Left ventricle myocardium inferior (tissue), 1 donor: ENCODE data around the gene CPT1B. TPM values are rescaled to one million over a fixed set of nuclear protein-coding genes. Genes with fewer than 3 reads are reported as not detected.
A peak's percentile ranks its signal among the peaks of the same experiment; 100 is the strongest.

Experiments
- DNase-seq: peaks from one replicate; pipeline ENCODE4 v3.0.0-alpha.2; 2020
- H3K27ac ChIP-seq: fragments of 200-600 bp; replicated peaks from 2 replicates; pipeline ENCODE4 v1.8.0; 2021
- H3K27me3 ChIP-seq: fragments of 200-600 bp; 2 replicates; pipeline ENCODE4 v1.8.0; 2021; ENCODE audit warnings: low read depth
- H3K36me3 ChIP-seq: fragments of 200-600 bp; 2 replicates; pipeline ENCODE4 v1.8.0; 2021
- H3K4me1 ChIP-seq: fragments of 200-600 bp; 2 replicates; pipeline ENCODE4 v1.8.0; 2021
- H3K4me3 ChIP-seq: fragments of 200-600 bp; 2 replicates; pipeline ENCODE4 v1.8.0; 2021; ENCODE audit warnings: mild to moderate bottlenecking, moderate library complexity
- H3K9me3 ChIP-seq: fragments of 200-600 bp; replicated peaks from 2 replicates; pipeline ENCODE4 v1.8.0; 2021
- CTCF ChIP-seq: fragments of 200-600 bp; IDR thresholded peaks from 2 replicates; pipeline ENCODE4 v1.8.0; 2021; ENCODE audit warnings: antibody characterized with exemption, mild to moderate bottlenecking, borderline replicate concordance
- intact Hi-C: fragments of 100-400 bp; cut with micrococcal nuclease; formaldehyde crosslinking; loops from one replicate; pipeline ENCODE4 v1.11.0; 2022
- total RNA-seq: library from RNA; stranded (reverse); fragmentation: NEBNext Ultra II Directional; extraction: Animal tissue kit (Norgen Biotek cat#: 25700); gene quantifications from one replicate; pipeline ENCODE4 v1.2.1, GENCODE V29; 2021
- donor health status: DM: no; HTN: yes; CAD: no; lungs with severe emphysema.

Gene CPT1B
- total RNA-seq, 1 donor from 2014 or later = 394 TPM

GRCh38 chr22:50613291-50613981, 35.2 kb upstream of the CPT1B start:
- Histone ChIP-seq H3K4me3 (peak overlapping the region; percentile 14), H3K4me1 (peaks cover 8% of the 10 kb centered on the region), H3K36me3 (no peaks in the 10 kb centered on the region), H3K27me3 (peaks cover 42% of the 10 kb centered on the region), H3K27ac (peak overlapping the region; percentile 69), H3K9me3 (no peaks in the 10 kb centered on the region)
- peak; percentile 12 for TF ChIP-seq CTCF
- intact Hi-C loops = no loop called here
- peak; percentile 59 for DNase-seq

GRCh38 chr22:50612528-50613221, 34.4 kb upstream of the CPT1B start:
- intact Hi-C loops = no loop called here
- DNase-seq = no peak

GRCh38 chr22:50612168-50612527, 33.9 kb upstream of the CPT1B start:
- H3K27ac ChIP-seq = no peak overlapping the region
- no peaks in the 10 kb centered on the region for H3K36me3 ChIP-seq
- H3K4me1 ChIP-seq = peaks cover 8% of the 10 kb centered on the region
- intact Hi-C loops = no loop called here
- TF ChIP-seq CTCF = no peak
- peaks cover 52% of the 10 kb centered on the region for H3K27me3 ChIP-seq
- DNase-seq = no peak
- H3K4me3 ChIP-seq = no peak overlapping the region
- H3K9me3 ChIP-seq = no peaks in the 10 kb centered on the region

More at GRCh38 chr22:50612528-50613221, 34.4 kb upstream of the CPT1B start:
- no peaks in the 10 kb centered on the region for H3K36me3 ChIP-seq
- no peak overlapping the region for H3K4me3 ChIP-seq
- peaks cover 8% of the 10 kb centered on the region for H3K4me1 ChIP-seq
- no peak for TF ChIP-seq CTCF
- no peaks in the 10 kb centered on the region for H3K9me3 ChIP-seq
- peak overlapping the region; percentile 69 for H3K27ac ChIP-seq
- H3K27me3 ChIP-seq = peaks cover 47% of the 10 kb centered on the region

- TF ChIP-seq CTCF = no peak
- intact Hi-C loops = no loop called here
- no peak overlapping the region for H3K27ac ChIP-seq
- H3K4me1 ChIP-seq = peaks cover 8% of the 10 kb centered on the region
- H3K9me3 ChIP-seq = no peaks in the 10 kb centered on the region
- no peaks in the 10 kb centered on the region for H3K36me3 ChIP-seq
- H3K27me3 ChIP-seq = peaks cover 59% of the 10 kb centered on the region
- DNase-seq = no peak
- H3K4me3 ChIP-seq = no peak overlapping the region
Observed at GRCh38 chr22:50611341-50612060, 33.3 kb upstream of the CPT1B start.

GRCh38 chr22:50610581-50610980, 32.4 kb upstream of the CPT1B start:
- H3K9me3 ChIP-seq = no peaks in the 10 kb centered on the region
- TF ChIP-seq CTCF = no peak
- no peaks in the 10 kb centered on the region for H3K36me3 ChIP-seq
- no peak overlapping the region for H3K27ac ChIP-seq
- no peak overlapping the region for H3K4me3 ChIP-seq
- peaks cover 68% of the 10 kb centered on the region for H3K27me3 ChIP-seq
- peaks cover 8% of the 10 kb centered on the region for H3K4me1 ChIP-seq
- intact Hi-C loops = no loop called here
- DNase-seq = no peak
